HepG2 (cell line): ENCODE measurements around the gene NMT2.

Experiments
- IRF2 ChIP-seq: IDR thresholded peaks from 2 replicates; pipeline ENCODE4 v1.6.1; 2018; ENCODE audit warnings: missing genetic modification reagents, missing compliant biosample characterization
- MAX ChIP-seq: IDR thresholded peaks from 2 replicates; pipeline ENCODE4 v1.6.1; 2012; ENCODE audit warnings: inconsistent platforms
- MLX ChIP-seq: IDR thresholded peaks from 2 replicates; pipeline ENCODE4 v1.6.1; 2016
- NBN ChIP-seq: fragments of 450-650 bp; conservative IDR thresholded peaks from 2 replicates; pipeline ENCODE4 v1.6.1; 2017
- NFE2L1 ChIP-seq: sonication (generic); formaldehyde crosslinking; IDR thresholded peaks from 2 replicates; pipeline ENCODE4 v1.4.0; 2020; ENCODE audit warnings: missing genetic modification reagents, mild to moderate bottlenecking, borderline replicate concordance
- ZNF263 ChIP-seq: sonication (generic); formaldehyde crosslinking; IDR thresholded peaks from 2 replicates; pipeline ENCODE4 v1.4.0; 2020; ENCODE audit warnings: missing genetic modification reagents

GRCh38 chr10:15158448-15158847 lies 10.0 kb downstream of the NMT2 start:
- TF ChIP-seq NBN = no peak
- TF ChIP-seq MAX = no peak
- TF ChIP-seq MLX (CRISPR knock-in tag) = no peak
- no peak for TF ChIP-seq ZNF263 (CRISPR knock-in tag)
- TF ChIP-seq IRF2 = no peak
- TF ChIP-seq NFE2L1 = no peak
